Coronary artery (tissue), 2 donors: ENCODE data around the gene BEND4.

ENCODE experiments used
- DNase-seq: peaks from one replicate; pipeline ENCODE4 v3.0.0-alpha.2; 2017; ENCODE audit warnings: low spot score
- H3K27ac ChIP-seq, 2 donors: fragments of 200-600 bp; sonication (generic); one replicate each; pipeline ENCODE4 v1.5.1; 2016 to 2019
- H3K4me3 ChIP-seq: fragments of 200-600 bp; sonication (generic); 2 replicates; pipeline ENCODE4 v1.5.1; 2016; ENCODE audit warnings: mild to moderate bottlenecking, moderate library complexity
- CTCF ChIP-seq: fragments of 200-600 bp; sonication (generic); IDR thresholded peaks from one replicate; pipeline ENCODE4 v1.5.1; 2019; ENCODE audit warnings: antibody characterized with exemption

BEND4 gene

GRCh38 chr4:42151568-42152506 is 618 bp downstream of the BEND4 start:
- no peak for DNase-seq
- Histone ChIP-seq H3K27ac (no peak overlapping the region), H3K4me3 (peak overlapping the region; percentile 72)
- TF ChIP-seq CTCF, result no peak

- no peak for TF ChIP-seq CTCF
- H3K4me3 ChIP-seq, result peak overlapping the region; percentile 72
- no peak overlapping the region for H3K27ac ChIP-seq
- no peak for DNase-seq
Observed at GRCh38 chr4:42150653-42151567, 1.5 kb downstream of the BEND4 start.

- Histone ChIP-seq H3K27ac (no peak overlapping the region), H3K4me3 (no peak overlapping the region)
- no peak for TF ChIP-seq CTCF
Observed at GRCh38 chr4:42149004-42149403, 3.5 kb downstream of the BEND4 start.

GRCh38 chr4:42148425-42148824 is 4.0 kb downstream of the BEND4 start:
- Histone ChIP-seq H3K27ac (no peak overlapping the region), H3K4me3 (no peak overlapping the region)
- no peak for TF ChIP-seq CTCF
- no peak for DNase-seq

More at GRCh38 chr4:42149004-42149403, 3.5 kb downstream of the BEND4 start:
- DNase-seq, result no peak

- no peak overlapping the region for H3K27ac ChIP-seq
- no peak for TF ChIP-seq CTCF
- no peak overlapping the region for H3K4me3 ChIP-seq
- no peak for DNase-seq
Observed at GRCh38 chr4:42144028-42144427, 8.4 kb downstream of the BEND4 start.

GRCh38 chr4:42142591-42142990 is 9.9 kb downstream of the BEND4 start:
- no peak overlapping the region for H3K27ac ChIP-seq
- no peak overlapping the region for H3K4me3 ChIP-seq
- no peak for DNase-seq
- TF ChIP-seq CTCF, result no peak
